ENCODE data around the gene CACNA1I.

GRCh38 chr22:39559456-39560105 is 11.0 kb upstream of the CACNA1I start:
- TF ChIP-seq CTCF (conservative IDR thresholded peaks at IDR 0.05) (peak; percentile 71; the same call in 1 of the 2 replicates), ZFX (IDR thresholded peaks at IDR 0.05) (no peak)
